Measurements from ENCODE around the gene SLC19A3. TPM values are rescaled to one million over a fixed set of nuclear protein-coding genes. Genes with fewer than 3 reads are reported as not detected.
"Not testable (repeated sequence)": the region's sequence is repeated elsewhere in the genome, so short reads cannot be mapped to it uniquely, and the experiment has no call there.

Gene SLC19A3
- total RNA-seq, 3 donors from 2014 or later: 29.9 to 278 (median 46.9) TPM

DNA sequence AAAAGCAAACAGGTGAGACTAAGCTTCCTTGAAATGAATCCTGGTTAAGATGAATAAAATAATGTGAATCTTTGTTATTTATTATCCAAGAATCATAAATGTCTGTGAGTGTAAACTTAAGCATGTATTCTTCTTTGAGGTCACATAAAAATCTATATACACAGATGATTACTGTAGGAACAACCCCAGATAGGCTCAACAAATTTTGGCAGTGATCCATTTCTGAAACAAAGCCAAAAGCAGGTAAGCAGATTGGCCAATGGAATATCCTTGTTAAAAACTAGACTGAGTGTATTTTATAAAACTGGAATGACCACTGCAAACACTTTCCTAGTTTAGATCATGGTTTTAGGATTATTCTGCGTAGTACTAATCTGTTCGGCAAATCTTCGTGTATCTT lies 39.9 kb downstream of the SLC19A3 start:
- no peak for DNase-seq (ENCODE audit: low spot score in 2 of 2)
- H3K4me3 ChIP-seq: no peak overlapping the region
- TF ChIP-seq, protein P1, sequence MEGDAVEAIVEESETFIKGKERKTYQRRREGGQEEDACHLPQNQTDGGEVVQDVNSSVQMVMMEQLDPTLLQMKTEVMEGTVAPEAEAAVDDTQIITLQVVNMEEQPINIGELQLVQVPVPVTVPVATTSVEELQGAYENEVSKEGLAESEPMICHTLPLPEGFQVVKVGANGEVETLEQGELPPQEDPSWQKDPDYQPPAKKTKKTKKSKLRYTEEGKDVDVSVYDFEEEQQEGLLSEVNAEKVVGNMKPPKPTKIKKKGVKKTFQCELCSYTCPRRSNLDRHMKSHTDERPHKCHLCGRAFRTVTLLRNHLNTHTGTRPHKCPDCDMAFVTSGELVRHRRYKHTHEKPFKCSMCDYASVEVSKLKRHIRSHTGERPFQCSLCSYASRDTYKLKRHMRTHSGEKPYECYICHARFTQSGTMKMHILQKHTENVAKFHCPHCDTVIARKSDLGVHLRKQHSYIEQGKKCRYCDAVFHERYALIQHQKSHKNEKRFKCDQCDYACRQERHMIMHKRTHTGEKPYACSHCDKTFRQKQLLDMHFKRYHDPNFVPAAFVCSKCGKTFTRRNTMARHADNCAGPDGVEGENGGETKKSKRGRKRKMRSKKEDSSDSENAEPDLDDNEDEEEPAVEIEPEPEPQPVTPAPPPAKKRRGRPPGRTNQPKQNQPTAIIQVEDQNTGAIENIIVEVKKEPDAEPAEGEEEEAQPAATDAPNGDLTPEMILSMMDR (IDR thresholded peaks at IDR 0.05): no peak
- TF ChIP-seq POLR2AphosphoS5 (IDR thresholded peaks at IDR 0.05) (no peak), POLR2A (IDR thresholded peaks at IDR 0.05) (no peak)
- no peaks in the 10 kb centered on the region for H3K36me3 ChIP-seq
- H3K27ac ChIP-seq: no peak overlapping the region
- no peaks in the 10 kb centered on the region for H3K4me1 ChIP-seq
- no peaks in the 10 kb centered on the region for H3K27me3 ChIP-seq
- intact Hi-C loops (cut with DNase I; ENCODE audit: low total_unique reads): no loop called here
- no peaks in the 10 kb centered on the region for H3K9me3 ChIP-seq

DNA sequence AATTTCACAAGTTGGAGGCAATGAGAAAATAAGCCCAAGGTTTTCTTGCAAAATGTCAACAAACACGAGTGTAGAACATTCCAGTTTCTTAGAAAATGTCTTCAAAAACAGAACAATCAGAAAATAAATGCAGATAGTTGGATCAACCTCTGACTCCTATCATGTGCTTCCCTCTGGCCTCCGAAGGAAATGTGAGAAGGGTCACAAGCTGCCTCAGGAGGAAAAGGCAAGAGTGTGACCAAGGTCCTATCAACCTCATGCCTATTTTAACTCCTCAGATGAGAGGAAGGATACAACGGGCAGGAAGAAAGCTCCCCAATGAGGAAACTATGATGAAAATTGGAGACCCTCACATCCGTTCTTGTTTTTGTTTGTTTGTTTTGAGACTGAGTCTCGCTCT lies 43.3 kb downstream of the SLC19A3 start:
- H3K27me3 ChIP-seq: no peaks in the 10 kb centered on the region
- intact Hi-C loops (cut with DNase I; ENCODE audit: low total_unique reads): no loop called here
- H3K4me3 ChIP-seq: no peak overlapping the region
- H3K36me3 ChIP-seq: no peaks in the 10 kb centered on the region
- no peak overlapping the region for H3K27ac ChIP-seq
- no peaks in the 10 kb centered on the region for H3K9me3 ChIP-seq
- H3K4me1 ChIP-seq: no peaks in the 10 kb centered on the region
- TF ChIP-seq POLR2A (IDR thresholded peaks at IDR 0.05): no peak
- TF ChIP-seq POLR2AphosphoS5 (IDR thresholded peaks at IDR 0.05): no peak
- TF ChIP-seq, protein P1 (IDR thresholded peaks at IDR 0.05): no peak
- no peak for DNase-seq (ENCODE audit: low spot score in 2 of 2)

DNA sequence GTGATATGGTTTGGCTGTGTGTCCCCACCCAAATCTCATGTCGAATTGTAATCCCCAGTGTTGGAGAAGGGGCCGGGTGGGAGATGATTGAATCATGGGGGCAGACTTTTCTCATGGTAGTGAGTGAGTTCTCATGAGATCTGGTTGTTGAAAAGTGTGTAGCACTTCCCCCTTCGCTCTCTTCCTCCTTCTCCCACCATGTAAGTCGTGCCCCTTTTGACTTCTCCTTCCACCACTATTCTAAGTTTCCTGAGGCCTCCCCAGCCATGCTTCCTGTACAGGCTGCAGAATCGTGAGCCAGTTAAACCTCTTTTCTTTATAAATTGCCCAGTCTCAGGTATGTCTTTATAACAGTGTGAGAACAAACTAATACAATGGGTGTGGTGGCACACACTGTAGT lies 44.2 kb downstream of the SLC19A3 start:
- H3K36me3 ChIP-seq; H3K27ac ChIP-seq; H3K9me3 ChIP-seq; DNase-seq (ENCODE audit: low spot score in 2 of 2); H3K27me3 ChIP-seq; H3K4me3 ChIP-seq; intact Hi-C loops (cut with DNase I; ENCODE audit: low total_unique reads); H3K4me1 ChIP-seq: not testable (repeated sequence)

DNA sequence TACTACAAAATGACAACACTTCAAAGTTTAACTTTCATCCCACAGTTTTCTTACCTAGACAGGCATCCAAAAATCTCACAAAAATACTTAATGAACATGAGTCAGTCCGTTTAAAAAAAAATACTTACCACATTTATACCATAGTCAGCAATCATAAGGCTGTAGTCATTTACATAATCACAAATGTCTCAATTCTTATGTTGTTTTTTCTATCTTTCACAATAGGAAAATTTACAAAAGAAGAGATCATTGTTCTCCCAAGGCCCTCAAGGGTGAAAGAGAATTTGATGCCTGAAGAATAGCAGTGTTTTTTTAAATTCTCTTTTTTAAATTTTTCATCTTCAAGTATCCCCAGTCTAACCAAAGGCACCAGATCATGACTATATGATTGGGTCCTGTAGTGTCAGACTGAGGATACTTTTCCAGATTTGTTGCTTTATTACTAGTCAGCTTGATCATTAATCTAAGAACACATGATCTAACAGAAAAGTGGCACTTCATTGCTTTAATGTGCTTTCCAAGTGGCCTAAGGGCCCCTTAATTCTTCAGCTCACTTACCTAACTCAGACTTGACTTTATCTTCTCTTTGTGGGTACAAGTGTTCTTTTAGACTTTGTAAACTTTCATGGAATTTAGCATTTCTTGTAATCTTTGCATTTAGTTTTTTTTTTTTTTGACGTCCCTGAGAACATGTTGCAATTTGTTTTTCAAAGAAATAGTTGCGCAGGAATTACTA lies 46.5 kb downstream of the SLC19A3 start:
- Histone ChIP-seq H3K27me3 (no peaks in the 10 kb centered on the region), H3K36me3 (no peaks in the 10 kb centered on the region), H3K27ac (no peak overlapping the region), H3K4me3 (no peak overlapping the region), H3K4me1 (no peaks in the 10 kb centered on the region), H3K9me3 (no peaks in the 10 kb centered on the region)
- intact Hi-C loops (cut with DNase I; ENCODE audit: low total_unique reads): no loop called here
- TF ChIP-seq, protein P1 (IDR thresholded peaks at IDR 0.05): no peak
- TF ChIP-seq POLR2AphosphoS5 (IDR thresholded peaks at IDR 0.05): no peak
- no peak for TF ChIP-seq POLR2A (IDR thresholded peaks at IDR 0.05)
- DNase-seq (ENCODE audit: low spot score in 2 of 2): no peak

DNA sequence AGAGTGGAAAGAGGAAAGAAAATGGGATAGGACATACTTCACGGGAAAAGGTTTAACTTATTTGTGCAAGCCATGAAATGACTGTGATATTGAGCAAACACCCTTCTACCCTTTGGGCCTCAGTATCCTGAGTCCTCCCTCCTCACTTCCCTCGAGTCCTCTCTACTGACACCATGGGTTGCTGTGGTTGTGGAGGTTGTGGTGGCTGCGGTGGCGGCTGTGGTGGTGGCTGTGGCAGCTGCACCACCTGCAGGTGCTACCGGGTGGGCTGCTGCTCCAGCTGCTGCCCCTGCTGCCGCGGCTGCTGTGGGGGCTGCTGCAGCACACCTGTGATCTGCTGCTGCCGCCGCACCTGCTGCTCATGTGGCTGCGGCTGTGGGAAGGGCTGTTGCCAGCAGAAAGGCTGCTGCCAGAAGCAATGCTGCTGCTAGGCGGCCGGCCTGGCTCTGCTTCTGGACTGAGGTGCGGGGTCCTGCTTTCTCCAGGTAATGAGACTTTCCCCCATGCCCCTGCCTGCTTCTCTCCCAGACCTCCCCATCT lies 51.1 kb downstream of the SLC19A3 start, which contains the start of gene SCYGR5:
Gene SCYGR5 (plus strand): TSS at position 174 of the 540 bp plus-strand sequence. CDS start 0 bp downstream, at position 174.
- DNase-seq (ENCODE audit: low spot score in 2 of 2); H3K27ac ChIP-seq; H3K4me1 ChIP-seq; intact Hi-C loops (cut with DNase I; ENCODE audit: low total_unique reads); H3K4me3 ChIP-seq; H3K36me3 ChIP-seq; H3K9me3 ChIP-seq; H3K27me3 ChIP-seq: not testable (repeated sequence)

DNA sequence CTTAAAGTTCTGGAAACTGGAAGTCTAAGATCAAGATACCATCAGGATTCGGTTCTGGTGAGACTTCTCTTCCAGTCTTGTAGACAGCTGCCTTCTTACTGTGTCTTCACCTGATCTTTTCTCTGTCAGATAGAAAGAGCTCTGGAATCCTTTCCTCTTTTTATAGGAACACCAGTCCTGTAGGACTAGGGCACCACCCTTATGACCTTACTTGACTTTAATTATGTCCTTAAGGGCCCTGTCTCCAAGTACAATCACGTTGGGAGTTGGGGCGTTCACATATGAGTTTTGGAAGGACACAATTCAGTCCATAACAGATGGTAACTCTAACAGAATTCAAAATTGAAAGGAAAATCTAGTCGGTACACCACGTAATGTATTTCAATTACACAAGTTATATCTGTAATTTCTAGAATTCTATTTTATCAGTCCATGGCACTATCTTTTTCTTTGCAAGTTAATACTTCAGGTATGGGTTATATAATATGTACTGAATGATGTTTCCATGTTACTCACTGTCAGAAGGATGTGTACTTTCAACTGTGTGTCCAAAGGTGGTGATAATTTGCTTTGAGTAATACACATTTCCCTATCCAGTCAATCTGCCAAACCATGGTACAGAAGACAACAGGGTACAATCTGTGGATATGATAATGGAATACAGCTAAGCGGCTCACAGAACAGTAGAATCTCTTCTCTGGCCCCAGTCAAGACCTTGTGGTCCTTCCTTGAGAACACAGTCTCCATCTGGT lies 52.5 kb downstream of the SLC19A3 start:
- TF ChIP-seq, protein P1 (IDR thresholded peaks at IDR 0.05): no peak
- no peak for TF ChIP-seq POLR2AphosphoS5 (IDR thresholded peaks at IDR 0.05)
- no peak for TF ChIP-seq POLR2A (IDR thresholded peaks at IDR 0.05)
- DNase-seq (ENCODE audit: low spot score in 2 of 2): no peak
- H3K9me3 ChIP-seq: no peaks in the 10 kb centered on the region
- H3K4me1 ChIP-seq: no peaks in the 10 kb centered on the region
- intact Hi-C loops (cut with DNase I; ENCODE audit: low total_unique reads): no loop called here
- no peaks in the 10 kb centered on the region for H3K27me3 ChIP-seq
- no peaks in the 10 kb centered on the region for H3K36me3 ChIP-seq
- H3K27ac ChIP-seq: no peak overlapping the region
- H3K4me3 ChIP-seq: no peak overlapping the region
